ENCODE data around the gene SPSB1.

Gene SPSB1

DNA sequence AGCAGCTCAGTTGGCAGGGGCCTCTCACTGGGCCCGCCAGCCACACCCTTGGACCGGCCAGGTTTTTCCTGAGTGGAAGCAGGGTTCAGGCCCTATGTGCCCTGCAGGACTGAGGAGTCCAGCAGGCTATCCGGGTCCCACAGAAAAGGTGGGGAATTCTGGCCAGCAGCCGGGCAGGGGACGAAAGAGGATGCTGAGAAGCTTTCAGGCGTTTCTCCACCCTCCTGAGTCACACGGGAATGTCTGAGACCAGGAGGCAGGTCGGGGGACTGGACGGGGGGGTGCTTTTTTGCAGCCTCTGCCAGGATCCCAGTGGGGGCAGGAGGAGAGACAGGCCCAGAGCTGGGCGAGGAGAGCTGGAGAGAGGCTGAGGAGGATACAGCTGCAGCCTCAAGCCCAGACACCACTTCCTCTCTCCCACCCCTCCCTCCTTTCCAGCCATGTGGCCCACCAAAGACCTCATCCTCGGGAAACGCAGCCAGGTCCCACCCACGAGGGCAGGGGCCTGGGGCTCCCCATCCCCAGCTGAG, 105.4 kb downstream of the SPSB1 start:
- no peak for DNase-seq

DNA sequence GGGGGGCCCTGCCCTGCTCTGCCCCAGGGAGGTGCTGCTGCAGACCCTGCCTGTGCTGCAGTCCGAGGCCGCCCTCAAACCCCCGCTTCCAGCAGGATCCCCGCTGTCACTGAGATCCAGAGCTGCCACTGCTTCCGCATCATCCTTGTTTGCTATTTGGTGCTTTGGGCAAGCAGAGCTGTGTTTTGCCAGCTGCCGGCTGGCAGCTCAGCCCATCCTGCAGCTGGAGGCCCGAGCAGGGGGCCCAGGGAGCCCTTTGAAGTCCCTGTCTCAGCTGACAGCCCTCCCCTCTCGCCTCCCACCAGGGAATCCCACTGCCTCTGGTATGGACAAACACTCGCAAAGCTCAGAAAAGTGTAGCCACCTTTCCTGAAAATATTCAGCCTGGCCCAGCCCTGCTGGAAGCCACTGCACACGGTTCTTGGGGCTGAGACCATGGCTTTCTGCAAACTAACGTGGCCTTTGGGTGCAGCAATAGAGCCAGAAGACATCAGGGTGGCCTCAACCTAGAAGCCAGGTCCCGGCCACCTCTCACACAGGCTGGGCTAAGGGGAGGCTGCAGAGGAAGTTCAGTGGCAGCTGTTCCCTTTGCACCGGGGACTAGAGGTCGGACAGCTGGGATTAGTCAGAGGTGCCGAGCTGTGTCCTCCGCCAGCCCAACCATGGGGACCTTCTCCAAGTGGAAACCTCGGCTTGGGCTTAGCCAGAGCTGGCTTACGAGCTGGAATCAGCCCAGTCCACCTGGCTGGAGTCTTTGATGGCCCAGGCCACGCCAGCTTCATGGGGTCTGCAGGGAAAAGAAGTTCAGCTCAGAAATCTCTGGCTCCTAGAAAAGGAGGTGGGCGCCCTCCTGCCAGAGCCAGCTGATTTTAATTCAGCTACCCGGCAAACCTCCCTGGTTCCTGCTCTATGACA, 107.1 kb downstream of the SPSB1 start:
- no peak for DNase-seq

DNA sequence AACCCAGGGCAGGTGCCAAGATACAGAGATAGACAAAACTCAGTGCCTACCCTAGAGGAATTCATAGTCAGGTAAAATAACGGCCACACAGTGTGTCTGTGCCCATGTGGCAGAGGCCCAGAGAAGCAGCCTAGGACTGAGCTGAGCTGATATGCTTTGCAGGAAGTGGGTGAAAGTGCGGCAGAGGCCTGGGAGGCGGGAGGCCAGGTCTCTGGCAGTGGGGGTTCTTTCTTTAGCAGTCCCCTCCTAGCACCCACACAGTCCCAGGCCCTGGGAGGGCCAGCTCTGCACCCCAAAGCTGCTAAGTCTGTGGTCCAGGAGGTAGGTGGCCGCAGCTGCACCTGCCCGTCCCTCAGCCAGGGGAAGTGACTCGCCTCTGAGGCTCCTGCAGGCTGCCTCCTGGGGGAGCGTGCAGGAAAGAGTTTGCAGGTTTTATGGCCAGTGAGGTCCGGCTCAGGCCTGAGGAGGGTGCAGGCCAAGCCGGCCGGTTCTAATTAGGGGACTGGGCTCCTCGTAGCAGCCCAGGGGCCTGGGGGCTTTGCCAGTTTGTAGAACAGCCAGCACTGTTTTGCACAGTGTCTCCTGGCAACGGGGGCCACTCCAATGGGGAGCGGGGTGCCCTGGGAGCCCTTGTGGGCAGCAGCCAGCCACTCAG, 107.9 kb downstream of the SPSB1 start:
- no peak for DNase-seq

DNA sequence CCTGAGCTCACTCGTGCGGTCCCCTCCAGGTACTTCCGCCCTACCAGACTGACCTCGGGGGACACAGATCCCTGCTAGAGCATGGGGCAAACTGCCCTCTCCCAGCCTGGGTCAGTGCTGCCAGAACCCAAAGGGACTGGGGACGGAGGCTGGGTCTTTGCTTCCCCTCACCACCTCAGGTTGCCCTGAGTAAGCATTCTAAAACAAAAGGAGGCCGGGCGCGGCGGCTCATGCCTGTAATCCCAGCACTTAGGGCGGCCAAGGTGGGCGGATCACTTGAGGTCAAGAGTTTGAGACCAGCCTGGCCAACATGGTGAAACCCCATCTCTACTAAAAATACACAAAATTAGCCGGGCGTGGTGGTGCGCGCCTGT, 108.4 kb downstream of the SPSB1 start:
- no peak for DNase-seq

DNA sequence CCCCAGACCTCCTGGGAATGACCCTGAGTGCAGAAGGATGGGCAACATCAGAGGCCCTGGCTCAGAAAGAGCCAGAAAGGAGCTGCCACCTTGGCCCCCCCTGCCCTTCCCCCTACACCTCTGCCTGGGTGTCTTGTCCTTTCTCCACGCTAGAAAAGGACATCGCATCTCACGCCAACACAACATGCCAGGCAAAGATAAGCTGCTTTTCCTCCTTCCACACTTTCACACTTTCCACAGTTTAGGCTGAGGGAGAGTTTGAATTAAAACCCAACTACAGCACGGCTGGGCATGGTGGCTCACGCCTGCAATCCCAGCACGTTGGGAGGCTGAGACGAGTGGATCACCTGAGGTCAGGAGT, 109.5 kb downstream of the SPSB1 start:
- no peak for DNase-seq

DNA sequence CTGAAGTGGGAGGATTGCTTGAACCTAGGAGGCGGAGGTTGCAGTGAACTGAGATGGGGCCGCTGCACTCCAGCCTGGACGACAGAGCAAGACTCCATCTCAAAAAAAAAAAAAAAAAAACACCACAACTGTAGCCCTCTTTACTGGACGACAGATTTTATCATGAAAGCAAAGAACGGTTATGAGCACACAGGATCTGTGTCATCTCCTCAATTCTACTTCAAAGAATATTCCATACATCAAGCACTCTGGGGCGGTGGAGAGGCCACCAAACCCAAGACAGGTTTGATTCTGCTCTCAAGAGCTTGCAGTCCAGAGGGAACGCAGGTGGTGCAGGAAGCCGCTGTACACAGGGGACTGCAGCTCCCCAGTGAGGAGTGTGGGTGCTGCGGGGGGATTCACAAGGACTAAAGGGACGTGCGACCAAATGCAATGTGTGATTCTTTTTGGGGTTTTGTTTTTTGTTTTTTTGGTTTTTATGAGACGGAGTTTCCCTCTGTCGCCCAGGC, 110.1 kb downstream of the SPSB1 start:
- no peak for DNase-seq

DNA sequence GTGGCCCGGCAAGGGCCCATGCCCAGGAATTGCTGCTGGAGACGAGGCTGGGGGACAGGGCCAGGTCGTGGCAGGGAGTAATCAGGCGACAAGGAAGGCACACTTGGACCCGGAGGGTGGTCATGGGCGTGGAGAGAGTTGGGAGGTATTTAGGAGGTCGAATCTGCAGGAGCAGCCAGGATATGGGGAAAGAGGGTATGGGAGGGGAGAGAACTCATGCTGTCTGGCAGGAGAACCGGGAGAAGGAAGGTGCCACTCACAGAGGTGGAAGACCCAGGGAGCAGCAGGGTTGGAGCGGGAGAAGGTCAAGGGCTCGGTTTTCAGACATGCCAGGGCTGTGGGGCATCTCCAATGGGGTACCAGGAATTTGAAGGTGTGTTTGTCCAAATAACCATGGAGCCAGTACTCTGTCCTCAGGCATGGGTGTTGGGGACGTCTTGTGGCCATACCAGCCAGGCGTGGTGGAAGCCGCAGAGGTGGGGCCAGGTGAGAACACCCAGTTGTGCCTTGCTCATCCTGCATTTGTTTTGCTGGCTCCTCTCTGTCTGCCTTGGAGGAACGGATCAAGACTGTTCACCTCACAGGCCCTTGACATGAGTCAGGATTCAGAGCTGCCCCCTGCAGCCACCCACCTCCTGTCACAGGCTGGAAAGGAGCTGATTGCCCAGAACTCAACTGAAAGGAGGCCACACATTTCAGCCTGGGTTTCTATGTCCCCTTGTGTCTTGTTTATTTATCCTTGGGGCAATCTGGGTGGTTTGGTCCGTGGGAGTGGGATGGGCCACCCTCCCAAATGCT, 111.6 kb downstream of the SPSB1 start:
- no peak for DNase-seq

DNA sequence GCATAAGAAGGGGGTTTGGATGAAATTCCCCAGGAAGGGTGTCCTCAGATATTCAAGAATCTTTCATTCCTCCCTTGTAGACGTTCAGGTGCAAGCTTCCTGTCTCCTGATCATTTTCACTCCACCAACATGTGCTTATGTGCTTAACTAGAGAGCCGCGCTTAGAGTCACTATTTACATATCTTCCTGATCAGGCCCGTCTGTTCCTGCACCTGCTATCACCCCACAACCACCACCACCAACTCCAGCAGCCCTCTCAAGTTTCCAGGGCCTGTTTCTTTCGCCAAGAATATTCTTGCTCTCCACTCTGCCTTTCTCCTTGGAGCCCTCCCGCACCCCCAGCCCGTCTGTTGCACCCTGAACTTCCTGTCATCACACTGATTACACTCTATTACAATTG, 113.4 kb downstream of the SPSB1 start:
- no peak for DNase-seq

DNA sequence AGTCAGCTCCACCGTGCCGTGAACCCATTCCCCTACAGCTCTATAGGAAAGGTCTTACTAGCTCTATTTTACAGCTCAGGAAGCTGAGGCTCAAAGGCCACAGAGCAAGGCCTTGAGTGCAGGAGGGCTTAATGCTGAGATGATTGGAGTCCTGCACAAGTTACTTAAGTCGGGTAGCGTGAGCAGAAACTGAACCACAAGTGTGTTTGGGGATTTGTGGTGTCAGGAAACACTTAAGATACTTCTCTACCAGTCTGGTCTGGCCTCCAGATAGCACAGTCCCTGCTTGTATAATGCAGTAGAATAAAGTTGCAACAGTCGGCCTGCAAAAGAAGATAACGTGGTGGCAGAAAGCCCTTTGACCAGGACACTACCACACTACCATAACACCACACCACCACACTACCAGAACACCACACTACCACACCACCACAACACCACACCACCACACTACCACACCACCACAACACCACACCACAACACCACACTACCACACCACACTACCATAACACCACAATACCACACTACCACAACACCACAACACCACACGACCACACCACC, 118.1 kb downstream of the SPSB1 start:
- DNase-seq = no peak

DNA sequence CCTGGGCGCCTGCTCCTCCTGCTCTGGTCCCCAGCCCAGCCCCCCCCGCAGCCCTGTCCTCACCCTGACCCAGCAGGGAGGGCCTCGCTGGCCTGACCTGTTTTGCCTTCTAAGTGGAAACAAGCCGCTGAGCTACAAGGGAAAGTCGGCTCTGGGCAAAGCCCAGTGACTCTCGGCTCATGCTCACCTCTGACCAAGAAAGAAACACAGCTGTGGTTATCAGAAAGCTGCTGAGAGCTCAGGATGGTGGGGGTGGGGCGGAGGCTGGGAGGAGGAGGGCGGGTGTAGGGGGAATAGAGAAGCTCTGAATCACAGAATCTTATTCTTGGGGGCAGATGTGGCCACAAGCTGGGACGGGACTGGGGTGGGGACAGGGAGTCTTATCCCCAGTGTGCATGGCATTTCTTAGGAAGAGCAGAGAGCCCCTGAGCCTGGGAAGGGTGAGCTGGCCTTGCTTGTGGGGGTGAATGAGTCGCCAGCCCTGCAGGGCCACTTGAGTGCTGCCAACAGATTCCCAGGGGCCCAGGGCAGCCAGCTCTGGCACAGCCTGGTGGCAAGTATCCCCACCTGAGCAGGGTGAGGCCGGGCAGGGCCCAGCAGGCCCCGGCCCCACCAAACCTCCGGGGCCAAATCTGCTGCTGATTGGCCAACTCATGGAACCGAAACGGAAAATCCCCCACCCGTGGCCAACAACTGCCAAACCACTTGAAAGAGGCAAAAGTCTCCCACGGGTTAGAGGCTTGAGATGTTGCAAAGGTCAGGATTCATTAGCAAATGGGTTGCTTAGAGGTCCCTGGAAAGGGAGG, 120.6 kb downstream of the SPSB1 start:
- DNase-seq = no peak

DNA sequence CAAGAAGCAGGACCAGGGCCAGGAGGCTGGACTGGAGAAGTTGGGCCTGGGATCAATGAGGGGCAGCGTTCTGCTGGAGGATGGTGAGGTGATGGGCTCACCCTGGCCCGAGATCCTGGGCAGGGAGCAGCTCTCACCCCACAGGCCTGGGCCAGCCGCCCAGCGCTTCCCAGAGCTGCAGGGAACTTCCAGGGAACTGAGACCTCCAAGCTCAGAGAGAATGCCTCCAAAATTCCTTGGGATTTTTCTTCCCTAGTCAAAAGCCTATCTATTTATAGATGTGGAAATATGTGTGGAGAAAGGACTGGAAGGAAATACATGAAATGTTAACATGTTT, 121.2 kb downstream of the SPSB1 start:
- DNase-seq = no peak

DNA sequence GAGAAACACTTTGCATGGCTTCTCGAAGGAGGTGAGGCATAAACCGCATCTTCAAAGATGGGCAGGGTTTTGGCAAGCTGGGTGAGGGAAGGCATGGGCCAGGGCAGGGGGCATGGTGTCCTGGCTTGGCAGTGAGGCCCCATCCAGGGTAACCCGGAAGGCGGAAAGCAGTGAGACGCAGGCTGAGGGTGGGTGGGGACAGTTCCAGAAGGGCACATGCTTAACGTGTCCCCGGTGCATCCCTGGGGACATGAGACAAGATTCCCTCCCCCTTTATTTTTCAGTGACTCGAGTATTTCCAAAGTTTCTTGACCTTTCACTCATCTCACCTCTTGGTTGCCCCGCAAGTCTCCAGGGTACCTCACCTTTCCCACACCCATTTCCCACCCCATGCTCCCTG, 123.8 kb downstream of the SPSB1 start:
- DNase-seq = no peak

DNA sequence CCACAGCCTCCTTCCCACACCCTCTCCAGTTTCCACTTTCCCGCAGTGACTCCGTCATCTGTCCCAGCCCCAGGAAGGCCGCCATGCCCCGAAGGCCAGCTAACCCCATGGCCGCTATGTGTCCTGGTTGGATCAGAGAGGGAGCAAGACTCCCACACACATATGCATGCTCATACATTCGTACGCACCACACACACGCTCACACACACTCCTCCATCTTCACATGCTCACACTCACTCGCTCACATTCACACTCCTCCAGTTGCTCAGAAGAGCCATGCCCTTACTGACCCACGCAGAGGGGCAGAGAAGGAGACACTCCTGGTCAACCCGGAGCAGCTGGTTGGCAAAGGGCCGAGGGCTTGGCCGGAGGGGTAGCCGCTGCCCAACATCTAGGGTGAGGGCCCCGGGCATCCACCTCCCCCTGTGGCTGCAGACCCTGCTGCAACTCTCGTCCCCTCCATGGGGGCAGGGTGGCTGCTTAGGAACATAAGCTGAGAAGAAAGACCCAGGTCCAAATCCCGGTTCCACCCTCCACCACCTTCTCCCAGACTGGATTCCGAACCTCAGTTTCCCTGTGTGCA, 124.3 kb downstream of the SPSB1 start:
- no peak for DNase-seq

DNA sequence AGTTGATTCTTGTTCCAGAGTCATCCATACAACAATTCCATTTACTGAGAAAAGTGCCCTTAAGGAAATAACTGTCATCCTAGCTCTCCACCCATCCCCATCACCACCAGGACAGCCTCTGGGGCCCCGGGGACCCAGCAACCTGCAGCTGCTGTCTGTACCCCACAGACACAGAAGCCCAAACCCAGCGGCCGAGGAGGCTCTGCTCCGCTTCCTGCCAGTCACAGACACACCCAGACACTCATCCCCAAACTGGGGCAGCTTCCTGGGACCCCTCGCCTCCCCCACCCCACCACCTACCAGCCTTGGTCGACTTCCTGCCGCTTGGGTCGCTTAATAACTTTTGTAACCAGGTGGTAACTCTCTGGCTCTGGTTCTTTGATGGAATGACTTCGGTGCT, 125.0 kb downstream of the SPSB1 start:
- no peak for DNase-seq

DNA sequence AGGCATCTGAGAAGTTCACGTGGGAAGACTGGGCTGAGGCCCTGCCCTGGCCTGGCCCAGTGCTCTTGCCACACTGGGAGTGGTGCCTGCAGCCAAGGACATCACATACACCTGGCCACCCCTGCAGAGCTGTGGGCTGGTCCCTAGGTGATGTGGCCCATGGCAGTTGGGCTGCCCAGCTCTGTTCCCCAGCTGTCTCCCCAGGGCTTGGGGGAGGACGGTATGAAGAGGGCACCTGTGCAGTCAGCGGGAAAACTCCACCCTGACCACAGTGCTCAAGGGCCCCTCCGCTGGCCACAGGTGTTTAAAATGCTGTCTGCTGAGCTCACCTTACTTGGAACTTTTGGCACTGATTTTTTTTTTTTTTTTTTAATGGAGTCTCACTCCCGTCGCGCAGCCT, 126.2 kb downstream of the SPSB1 start:
- no peak for DNase-seq

Data from activated gamma-delta T cell (primary cell).